C4-2B (cell line): ENCODE data around the gene STAU1.
"Not testable (repeated sequence)": the region's sequence is repeated elsewhere in the genome, so short reads cannot be mapped to it uniquely, and the experiment has no call there.

ENCODE experiments used
- H3K27ac ChIP-seq: fragments of 450-650 bp; 2 replicates; pipeline ENCODE4 v1.5.1; 2017
- CTCF ChIP-seq: fragments of 450-650 bp; conservative IDR thresholded peaks from 2 replicates; pipeline ENCODE4 v1.5.1; 2017; ENCODE audit warnings: mild to moderate bottlenecking
- ZFX ChIP-seq: fragments of 450-650 bp; IDR thresholded peaks from 2 replicates; pipeline ENCODE4 v1.6.1; 2017

Gene STAU1

GRCh38 chr20:49104365-49104648 lies 83.8 kb downstream of the STAU1 start:
- no peak overlapping the region for H3K27ac ChIP-seq
- TF ChIP-seq ZFX (no peak), CTCF (no peak)

- TF ChIP-seq CTCF: no peak
- TF ChIP-seq ZFX: no peak
- no peak overlapping the region for H3K27ac ChIP-seq
Observed at GRCh38 chr20:49103647-49104364, 84.3 kb downstream of the STAU1 start.

- H3K27ac ChIP-seq: no peak overlapping the region
- no peak for TF ChIP-seq CTCF
- no peak for TF ChIP-seq ZFX
Observed at GRCh38 chr20:49103019-49103418, 85.1 kb downstream of the STAU1 start.

GRCh38 chr20:49100972-49101371 lies 87.2 kb downstream of the STAU1 start:
- TF ChIP-seq ZFX (no peak), CTCF (no peak)

GRCh38 chr20:49100292-49100691 lies 87.8 kb downstream of the STAU1 start:
- not testable (repeated sequence) for H3K27ac ChIP-seq

More at GRCh38 chr20:49100972-49101371, 87.2 kb downstream of the STAU1 start:
- H3K27ac ChIP-seq: no peak overlapping the region

GRCh38 chr20:49099011-49099410 lies 89.1 kb downstream of the STAU1 start:
- H3K27ac ChIP-seq: no peak overlapping the region
- TF ChIP-seq CTCF (no peak), ZFX (no peak)

- H3K27ac ChIP-seq: no peak overlapping the region
- TF ChIP-seq ZFX (no peak), CTCF (no peak)
Observed at GRCh38 chr20:49098136-49098535, 90.0 kb downstream of the STAU1 start.

- TF ChIP-seq ZFX: no peak
- TF ChIP-seq CTCF: no peak
- no peak overlapping the region for H3K27ac ChIP-seq
Observed at GRCh38 chr20:49097159-49097558, 91.0 kb downstream of the STAU1 start.
